Activated CD4-positive, alpha-beta T cell treated with anti-CD3 and anti-CD28 coated beads for 1 hour (primary cell): ENCODE data around the gene MRPL40.
"Not testable (repeated sequence)": the region's sequence is repeated elsewhere in the genome, so short reads cannot be mapped to it uniquely, and the experiment has no call there.

Experiments used
- DNase-seq: peaks from one replicate; pipeline ENCODE4 v3.0.0-alpha.2; 2020

MRPL40 gene

GRCh38 chr22:19442166-19442565 lies 9.8 kb downstream of the MRPL40 start:
- DNase-seq = no peak

GRCh38 chr22:19443544-19444211 lies 11.3 kb downstream of the MRPL40 start:
- DNase-seq = no peak

- not testable (repeated sequence) for DNase-seq
Observed at GRCh38 chr22:19445279-19445982, 13.1 kb downstream of the MRPL40 start.

- no peak for DNase-seq
Observed at GRCh38 chr22:19446603-19447329, 14.4 kb downstream of the MRPL40 start.

- peak; percentile 80 for DNase-seq
Observed at GRCh38 chr22:19447330-19448075, 15.2 kb downstream of the MRPL40 start, which contains the start of gene C22orf39. TSS of gene C22orf39 (minus strand) at chr22:19447711. CDS start at chr22:19447688, 23 bp downstream.

GRCh38 chr22:19448076-19448607 lies 15.8 kb downstream of the MRPL40 start:
- no peak for DNase-seq

- no peak for DNase-seq
Observed at GRCh38 chr22:19448739-19449421, 16.5 kb downstream of the MRPL40 start.

GRCh38 chr22:19449422-19449767 lies 17.1 kb downstream of the MRPL40 start:
- DNase-seq = no peak

- no peak for DNase-seq
Observed at GRCh38 chr22:19450363-19451175, 18.2 kb downstream of the MRPL40 start.

- DNase-seq = no peak
Observed at GRCh38 chr22:19451570-19451969, 19.2 kb downstream of the MRPL40 start.

GRCh38 chr22:19453718-19454117 lies 21.4 kb downstream of the MRPL40 start:
- no peak for DNase-seq

- no peak for DNase-seq
Observed at GRCh38 chr22:19454156-19454555, 21.8 kb downstream of the MRPL40 start.

GRCh38 chr22:19455033-19455432 lies 22.7 kb downstream of the MRPL40 start:
- DNase-seq = no peak

GRCh38 chr22:19455585-19456370 lies 23.4 kb downstream of the MRPL40 start:
- no peak for DNase-seq

GRCh38 chr22:19456541-19456940 lies 24.2 kb downstream of the MRPL40 start:
- no peak for DNase-seq

- no peak for DNase-seq
Observed at GRCh38 chr22:19457828-19458428, 25.6 kb downstream of the MRPL40 start.

GRCh38 chr22:19460036-19460435 lies 27.7 kb downstream of the MRPL40 start:
- DNase-seq = no peak

- no peak for DNase-seq
Observed at GRCh38 chr22:19461506-19461905, 29.2 kb downstream of the MRPL40 start.

- no peak for DNase-seq
Observed at GRCh38 chr22:19463008-19463407, 30.7 kb downstream of the MRPL40 start.
